Caki2 (cell line): ENCODE results near the gene RHOC. TPM values are rescaled to one million over a fixed set of nuclear protein-coding genes. Genes with fewer than 3 reads are reported as not detected.

Experiments
- DNase-seq: peaks from one replicate; pipeline ENCODE4 v3.0.0-alpha.2; 2015; ENCODE audit warnings: low read depth
- in situ Hi-C: cut with HindIII; loops from 2 replicates; pipeline ENCODE4 v1.10.0; 2016; ENCODE audit warnings: low sequenced_read_pairs, low pct_unique_long_range_greater_than_20kb, mixed read lengths
- total RNA-seq: library from RNA; depleted of rRNA; stranded (reverse); fragments of >200 nt; shearing (Covaris generic); gene quantifications from 2 replicates; pipeline ENCODE4 v1.2.3, GENCODE V29; 2014; ENCODE audit warnings: low replicate concordance; rRNA removed

The RHOC gene
- total RNA-seq, 1 experiment from 2014 or later, result 257 TPM

DNA sequence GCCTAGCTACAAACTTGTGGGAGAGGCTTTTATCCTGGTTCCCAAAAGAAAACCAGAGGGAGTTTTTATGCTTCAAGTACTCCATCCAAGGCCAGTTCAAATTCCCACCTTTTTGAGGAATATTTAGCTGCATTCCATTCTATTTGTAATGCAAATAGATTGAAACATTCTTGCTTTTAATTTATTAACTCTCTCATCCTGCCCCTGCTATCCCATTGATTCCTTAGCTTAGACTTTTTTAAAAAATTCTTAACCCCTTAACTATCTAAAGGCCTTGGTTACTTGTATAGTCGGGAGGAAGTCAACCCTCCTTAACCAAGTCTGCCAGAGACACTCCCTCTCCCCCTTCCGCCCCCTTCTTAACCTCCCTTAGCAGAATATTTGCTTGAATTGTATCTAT is 34.9 kb downstream of the RHOC start:
- in situ Hi-C loops, result no loop called here
- DNase-seq, result no peak

DNA sequence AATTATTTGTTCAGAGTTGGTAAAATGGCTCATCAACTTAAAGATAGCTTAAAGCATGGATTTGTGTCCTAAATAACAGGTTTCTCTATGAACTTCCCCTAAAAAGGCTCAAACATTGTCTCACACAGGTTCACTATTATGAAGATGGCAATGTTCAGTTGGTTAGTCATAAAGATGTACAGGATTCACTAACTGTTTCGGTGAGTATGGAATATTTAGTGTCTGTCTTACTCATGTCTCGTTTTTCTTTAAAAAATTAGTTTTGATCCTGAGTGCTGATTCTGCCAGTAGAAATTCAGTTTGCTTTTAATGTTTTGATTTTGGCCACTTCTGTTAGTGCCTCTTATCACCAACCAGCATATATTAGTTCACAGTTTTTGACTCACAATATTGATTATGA is 40.0 kb downstream of the RHOC start:
- in situ Hi-C loops, result no loop called here
- DNase-seq, result no peak

DNA sequence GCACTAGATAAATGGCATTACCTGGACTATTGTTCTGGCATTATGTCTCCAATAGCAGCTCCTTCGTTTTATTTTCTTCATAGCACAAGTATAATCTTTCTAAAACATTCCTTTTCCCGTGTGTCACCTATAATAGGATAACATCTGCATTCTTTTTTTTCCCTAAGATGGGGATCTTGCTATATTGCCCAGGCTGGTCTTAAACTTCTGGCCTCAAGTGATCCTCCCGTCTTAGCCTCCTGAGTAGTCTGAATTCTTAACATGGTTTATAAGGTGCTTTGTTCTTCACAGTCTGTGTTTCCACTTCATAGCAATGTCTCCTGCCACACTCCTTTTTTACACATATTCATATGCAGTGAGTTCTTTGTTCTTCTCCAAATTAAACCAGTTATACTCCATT is 41.1 kb downstream of the RHOC start:
- in situ Hi-C loops, result no loop called here
- DNase-seq, result no peak

DNA sequence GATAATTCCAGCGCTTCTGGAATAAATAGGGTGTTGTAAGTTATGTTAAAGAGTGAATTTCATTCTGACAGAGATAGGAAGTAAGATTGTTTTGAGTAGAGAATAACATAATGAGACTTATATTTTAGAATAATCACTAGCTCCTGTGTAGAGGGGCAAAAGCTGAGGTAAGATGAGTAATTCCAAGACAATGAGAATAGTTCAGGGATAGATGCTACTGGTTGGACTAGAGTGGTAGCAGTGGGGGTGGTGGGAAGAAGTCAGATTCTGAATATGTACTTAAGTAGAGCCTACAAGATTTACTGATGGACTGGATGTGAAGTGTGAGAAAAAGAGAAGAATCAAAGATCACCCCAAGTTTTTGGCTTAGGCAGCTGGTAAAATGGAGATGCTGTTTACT is 55.7 kb downstream of the RHOC start:
- in situ Hi-C loops, result no loop called here
- no peak for DNase-seq

Other genes with a start within 250 kb of the RHOC start
- 0.23 and 0.37 TPM in 2 replicates for gene WNT2B, start 198.2 kb downstream of the RHOC start, total RNA-seq
- gene ST7L, start 88.0 kb downstream of the RHOC start, total RNA-seq, result 11.2 and 12.8 TPM in 2 replicates
- 192 and 237 TPM in 2 replicates for gene CAPZA1, start 87.3 kb downstream of the RHOC start, total RNA-seq
- 57.2 and 83.2 TPM in 2 replicates for gene MOV10, start 32.5 kb downstream of the RHOC start, total RNA-seq
- gene PPM1J, start 8.2 kb upstream of the RHOC start, total RNA-seq, result 0.57 and 1.1 TPM in 2 replicates
- 29.8 and 34.6 TPM in 2 replicates for gene SLC16A1, start 249.1 kb upstream of the RHOC start, total RNA-seq